Measurements from ENCODE around the gene MIPOL1.
A peak's percentile ranks its signal among the peaks of the same experiment; 100 is the strongest.
"Not testable (repeated sequence)": the region's sequence is repeated elsewhere in the genome, so short reads cannot be mapped to it uniquely, and the experiment has no call there.

MIPOL1 gene, protein sequence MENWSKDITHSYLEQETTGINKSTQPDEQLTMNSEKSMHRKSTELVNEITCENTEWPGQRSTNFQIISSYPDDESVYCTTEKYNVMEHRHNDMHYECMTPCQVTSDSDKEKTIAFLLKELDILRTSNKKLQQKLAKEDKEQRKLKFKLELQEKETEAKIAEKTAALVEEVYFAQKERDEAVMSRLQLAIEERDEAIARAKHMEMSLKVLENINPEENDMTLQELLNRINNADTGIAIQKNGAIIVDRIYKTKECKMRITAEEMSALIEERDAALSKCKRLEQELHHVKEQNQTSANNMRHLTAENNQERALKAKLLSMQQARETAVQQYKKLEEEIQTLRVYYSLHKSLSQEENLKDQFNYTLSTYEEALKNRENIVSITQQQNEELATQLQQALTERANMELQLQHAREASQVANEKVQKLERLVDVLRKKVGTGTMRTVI

DNA sequence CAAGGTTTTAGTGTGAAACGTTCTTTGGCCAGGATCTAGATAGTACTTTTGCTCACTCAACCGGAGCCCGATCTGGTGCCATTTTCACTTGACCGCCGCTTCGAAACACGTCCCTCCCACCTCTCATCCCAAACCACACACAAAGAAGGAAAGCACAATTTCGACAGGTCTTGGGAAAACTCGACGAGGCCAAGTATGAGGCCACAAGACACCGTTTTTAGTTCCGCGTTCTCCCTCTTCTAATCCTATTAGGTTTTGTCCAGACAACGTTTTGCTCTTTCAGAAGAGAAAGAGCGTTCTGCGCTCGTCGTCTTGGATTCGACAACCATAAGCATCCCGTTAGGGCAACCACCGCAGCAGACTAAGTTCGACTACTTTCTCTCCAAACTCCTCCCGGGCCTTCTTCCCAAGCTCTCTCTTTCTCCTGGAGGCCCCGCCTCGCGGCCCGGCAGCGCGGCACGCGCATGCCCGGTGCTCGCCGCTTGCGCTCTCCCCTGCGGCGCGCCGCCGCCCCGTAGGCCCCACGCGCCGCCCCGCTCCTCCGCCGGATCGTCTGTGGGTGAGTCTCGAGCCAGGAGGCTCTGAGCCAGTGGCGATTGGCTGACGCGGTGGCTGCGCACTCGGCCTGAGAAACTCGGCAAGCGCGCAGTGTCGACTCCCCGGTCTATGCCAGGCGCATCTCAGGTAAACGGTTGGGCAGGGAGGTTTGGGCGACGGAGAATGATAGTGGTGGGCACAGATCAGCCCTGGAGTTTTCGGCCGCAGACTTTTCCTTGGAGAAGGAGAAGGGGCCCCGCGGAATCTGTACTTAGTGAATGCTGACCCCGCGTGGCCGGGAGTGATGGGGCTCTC, at the start of gene MIPOL1:
TSS of gene MIPOL1 (plus strand) at position 517 of the 852 bp plus-strand sequence. CDS start 49,952 bp downstream, outside the sequence.
- peak; percentile 45 to 83 (median 53) for DNase-seq

- DNase-seq: peak; percentile 43 to 66 (median 62)
Measured at GRCh38 chr14:37150414-37150813, 47.3 kb upstream of the MIPOL1 start.

GRCh38 chr14:37153005-37153404, 44.7 kb upstream of the MIPOL1 start:
- no peak for DNase-seq

DNA sequence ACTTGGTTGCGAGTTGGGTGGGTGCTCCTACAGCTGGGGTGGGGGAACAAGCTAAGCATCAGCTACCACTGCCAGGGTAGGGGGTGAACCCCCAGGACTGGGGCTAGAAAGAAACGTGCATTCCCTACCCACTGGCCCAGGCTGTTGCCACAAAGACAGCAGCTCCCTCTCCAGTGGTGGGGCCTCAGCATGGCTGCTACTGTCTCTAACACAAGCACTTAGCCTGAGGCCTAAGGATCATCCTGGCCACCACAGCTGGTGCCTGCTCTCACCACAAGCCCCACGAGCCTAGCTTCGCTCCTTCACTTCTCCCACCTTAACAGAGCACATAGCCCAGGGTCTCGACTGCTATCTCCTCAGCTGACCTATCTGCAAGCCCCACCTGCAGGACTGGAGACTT, 44.3 kb upstream of the MIPOL1 start:
- DNase-seq: no peak

DNA sequence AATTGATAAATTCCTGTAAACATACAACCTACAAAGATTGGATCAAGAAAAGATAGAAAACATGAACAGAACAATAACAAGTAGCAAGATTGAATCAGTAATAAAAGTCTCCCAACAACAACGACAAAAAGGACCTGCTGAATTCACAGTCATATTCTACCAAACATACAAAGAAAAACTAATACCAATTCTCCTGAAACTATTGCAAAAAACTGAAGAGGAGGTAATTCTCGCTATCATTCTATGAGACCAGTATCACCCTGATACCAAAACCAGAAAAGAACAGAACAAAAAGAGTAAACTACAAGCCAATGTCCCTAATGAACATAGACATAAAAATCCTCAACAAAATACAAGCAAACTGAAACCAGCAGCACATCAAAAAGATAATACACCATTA, 39.8 kb upstream of the MIPOL1 start:
- no peak for DNase-seq

- DNase-seq: not testable (repeated sequence)
Measured at GRCh38 chr14:37162307-37162706, 35.4 kb upstream of the MIPOL1 start.

DNA sequence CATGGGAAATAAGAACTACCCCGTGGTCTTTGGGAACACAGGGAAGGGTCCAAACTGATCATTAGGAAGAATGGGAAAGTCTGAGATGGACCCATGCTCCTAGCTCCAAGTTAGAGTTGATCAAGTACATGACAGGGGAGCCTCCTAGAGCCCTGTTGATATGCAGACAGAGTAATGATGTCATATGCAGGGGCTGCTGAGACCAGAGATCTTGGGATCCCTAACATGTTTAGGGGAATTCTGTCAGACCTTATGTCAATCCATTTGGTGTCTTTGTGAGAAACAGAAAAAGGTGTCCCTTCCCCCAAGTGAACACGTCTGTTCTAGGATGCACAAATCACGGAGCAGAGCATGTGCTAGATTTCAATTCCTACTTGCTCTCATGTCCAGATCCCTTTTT, 31.9 kb upstream of the MIPOL1 start:
- no peak for DNase-seq

DNA sequence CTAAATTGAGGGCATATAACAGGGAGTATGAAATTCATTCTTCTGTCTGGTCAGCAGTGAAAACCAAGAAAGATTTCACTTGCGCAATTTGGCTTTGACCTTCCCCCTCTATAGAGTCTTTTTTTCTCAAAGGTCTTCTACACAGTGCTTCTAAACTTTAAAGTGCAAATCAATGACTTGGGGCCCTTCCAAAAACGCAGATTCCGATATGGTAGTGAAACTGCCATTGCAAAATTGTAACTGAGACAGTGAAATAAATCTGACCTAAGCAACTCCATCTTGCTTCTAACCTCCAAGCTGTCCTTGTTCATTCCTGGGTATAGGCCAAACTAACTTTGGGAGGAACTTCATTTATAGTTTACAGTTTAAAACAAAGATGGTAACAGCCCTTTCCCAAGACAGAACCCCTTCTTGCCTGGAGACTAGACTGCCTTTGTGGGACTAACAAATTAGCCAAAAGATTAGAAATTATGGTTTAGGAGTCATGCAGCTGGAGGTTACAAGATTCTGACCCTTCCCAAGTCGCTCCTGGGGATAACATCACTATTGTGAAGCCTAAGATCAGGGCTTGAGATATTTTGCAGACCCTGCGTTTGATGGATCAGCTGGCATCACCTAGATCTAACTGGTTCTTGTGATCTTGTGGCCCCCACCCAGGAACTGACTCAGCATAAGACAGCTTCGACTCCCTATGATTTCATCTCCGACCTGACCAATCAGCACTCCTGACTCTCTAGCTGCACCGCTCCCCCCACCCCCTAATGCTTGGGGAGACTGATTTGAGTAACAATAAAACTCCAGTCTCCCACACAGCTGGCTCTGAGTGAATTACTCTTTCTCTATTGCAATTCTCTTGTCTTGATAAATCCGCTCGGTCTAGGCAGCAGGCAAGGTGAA, 30.3 kb upstream of the MIPOL1 start:
- no peak for DNase-seq

- no peak for DNase-seq
Measured at GRCh38 chr14:37168721-37169120, 29.0 kb upstream of the MIPOL1 start.

DNA sequence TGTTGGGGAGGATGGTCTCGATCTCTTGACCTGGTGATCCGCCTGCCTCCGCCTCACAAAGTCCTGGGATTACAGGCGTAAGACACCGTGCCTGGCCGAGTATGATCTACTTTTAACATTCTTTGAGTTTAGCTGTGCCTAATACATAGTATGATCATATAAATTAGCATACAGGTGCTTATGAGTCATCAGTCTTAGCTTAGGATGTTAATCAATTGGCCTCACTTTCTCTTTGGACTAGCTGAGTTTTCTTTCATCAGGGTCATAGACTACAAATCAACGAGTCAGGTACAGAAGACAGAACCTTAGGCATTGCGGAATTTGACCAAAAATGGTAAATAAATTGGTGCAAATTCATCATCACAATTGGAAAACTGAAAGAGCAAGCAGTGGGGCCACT, 27.5 kb upstream of the MIPOL1 start:
- no peak for DNase-seq

- no peak for DNase-seq
Measured at GRCh38 chr14:37170993-37171392, 26.7 kb upstream of the MIPOL1 start.

DNA sequence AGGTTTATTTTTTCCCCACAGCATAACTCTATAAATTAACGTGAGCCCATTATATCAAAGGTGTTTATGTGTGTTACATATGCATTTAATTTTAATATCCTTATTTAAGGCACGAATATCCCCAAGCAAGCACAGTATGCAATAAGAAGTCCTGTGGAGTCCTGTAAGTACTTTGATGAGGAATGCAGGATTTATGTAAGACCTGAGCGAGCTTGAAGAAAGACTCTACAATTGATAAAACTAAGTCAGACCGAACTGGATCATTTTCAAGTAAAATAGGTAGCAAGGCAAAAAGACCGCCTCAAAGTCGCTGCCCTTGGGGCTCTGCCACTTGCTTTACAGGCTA, 26.1 kb upstream of the MIPOL1 start:
- DNase-seq: no peak

GRCh38 chr14:37172024-37172869, 25.5 kb upstream of the MIPOL1 start, which contains the start of gene SLC25A21:
SLC25A21 (minus strand) TSS chr14:37172606.
- DNase-seq: peak; percentile 5 to 20 (median 6)

DNA sequence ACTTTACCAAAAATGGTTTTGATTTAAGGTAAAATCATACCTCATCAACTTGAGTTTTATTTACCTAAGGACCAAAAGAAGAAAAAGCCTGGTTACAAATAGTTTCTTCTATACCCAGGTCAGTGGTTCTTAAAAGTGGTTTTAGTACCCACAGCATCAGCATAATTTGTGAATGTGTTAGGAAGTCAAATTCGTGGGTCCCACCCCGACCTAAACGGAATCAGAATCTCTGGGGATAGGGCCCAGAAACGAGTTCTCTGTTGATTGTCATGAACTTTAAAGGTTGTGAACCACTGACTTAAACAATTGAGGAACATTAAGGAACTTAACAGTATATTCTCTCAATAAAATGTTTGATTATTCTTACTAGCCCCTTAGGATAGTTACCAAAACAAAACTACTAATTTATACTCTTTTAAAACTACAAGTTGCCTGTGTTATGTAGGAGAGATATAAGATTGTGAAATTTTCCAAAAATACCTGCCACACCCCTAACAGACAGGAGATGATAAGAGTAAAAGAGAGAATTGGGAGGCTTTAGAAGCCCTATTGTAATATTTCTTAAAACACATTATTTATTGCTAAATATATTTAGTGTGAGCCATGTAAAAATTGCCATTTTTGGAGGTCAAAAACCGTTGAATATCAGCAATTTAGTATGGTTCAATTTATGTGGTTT, 24.7 kb upstream of the MIPOL1 start:
- DNase-seq: no peak

GRCh38 chr14:37179896-37180502, 17.7 kb upstream of the MIPOL1 start:
- DNase-seq: no peak

GRCh38 chr14:37180886-37181285, 16.9 kb upstream of the MIPOL1 start:
- DNase-seq: not testable (repeated sequence)

DNA sequence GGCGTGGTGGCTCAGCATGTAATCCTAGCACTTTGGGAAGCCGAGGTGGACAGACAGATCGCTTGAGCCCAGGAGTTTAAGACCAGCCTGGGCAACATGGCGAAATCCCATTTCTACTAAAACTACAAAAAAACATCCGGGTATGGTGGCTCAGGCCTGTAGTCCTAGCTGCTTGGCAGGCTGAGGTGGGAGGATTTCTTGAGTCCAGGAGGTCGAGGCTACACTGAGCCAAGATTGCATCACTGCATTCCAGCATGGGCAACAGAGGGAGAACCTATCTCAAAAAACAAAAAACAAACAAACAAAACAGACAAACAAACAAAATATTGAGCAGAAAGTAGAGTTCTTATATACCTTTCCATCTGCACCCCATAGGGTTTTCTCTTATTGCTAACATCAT, 16.3 kb upstream of the MIPOL1 start:
- DNase-seq: no peak

DNA sequence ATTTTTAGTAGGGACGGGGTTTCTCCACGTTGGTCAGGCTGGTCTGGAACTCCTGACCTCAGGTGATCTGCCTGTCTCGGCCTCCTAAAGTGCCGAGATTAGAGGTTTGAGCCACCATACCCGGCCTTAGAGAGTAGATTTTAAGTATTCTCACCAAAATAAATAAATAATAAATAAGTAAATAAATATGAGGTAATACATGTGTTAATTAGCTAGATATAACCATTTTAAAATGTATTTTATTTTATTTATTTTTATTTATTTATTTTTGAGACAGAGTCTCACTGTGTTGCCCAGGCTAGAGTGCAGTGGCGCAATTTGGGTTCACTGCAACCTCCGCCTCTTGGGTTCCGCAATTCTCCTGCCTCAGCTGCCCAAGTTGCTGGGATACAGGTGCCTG, 13.2 kb upstream of the MIPOL1 start:
- not testable (repeated sequence) for DNase-seq

DNA sequence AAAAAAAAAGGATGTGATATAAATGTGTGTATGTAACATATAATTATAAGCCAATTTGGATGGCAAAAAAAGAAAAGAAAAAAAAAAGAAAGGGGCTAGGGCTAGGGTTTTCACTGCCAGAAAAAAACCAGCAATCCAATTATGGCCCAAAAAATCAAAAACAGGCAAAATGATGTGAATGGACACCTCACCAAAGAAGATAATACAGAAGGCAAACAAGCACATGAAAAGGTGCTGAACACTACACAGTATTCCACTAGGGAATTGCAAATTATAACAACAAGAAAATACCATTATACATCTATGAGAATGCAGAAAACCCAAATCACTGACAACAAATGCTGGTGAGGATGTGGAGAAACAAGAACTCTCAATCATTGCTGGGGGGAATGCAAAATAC, 12.1 kb upstream of the MIPOL1 start:
- no peak for DNase-seq

DNA sequence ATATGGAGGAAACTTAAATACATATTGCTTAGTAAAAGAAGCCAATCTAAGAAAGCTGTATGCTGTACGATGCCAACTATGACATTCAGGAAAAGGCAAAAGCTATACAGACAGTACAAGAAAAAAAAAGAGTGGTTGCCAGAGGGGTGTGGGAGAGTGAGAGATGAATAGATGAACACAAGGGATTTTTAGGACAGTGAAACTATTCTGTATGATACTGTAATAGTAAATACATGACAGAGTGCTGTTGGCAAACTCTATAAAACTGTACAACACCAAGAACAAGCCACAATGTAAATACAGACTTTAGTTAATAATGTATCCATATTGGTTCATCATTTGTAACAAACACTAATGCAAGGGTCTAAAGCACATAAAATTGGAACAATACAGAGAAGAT, 10.9 kb upstream of the MIPOL1 start:
- no peak for DNase-seq

DNA sequence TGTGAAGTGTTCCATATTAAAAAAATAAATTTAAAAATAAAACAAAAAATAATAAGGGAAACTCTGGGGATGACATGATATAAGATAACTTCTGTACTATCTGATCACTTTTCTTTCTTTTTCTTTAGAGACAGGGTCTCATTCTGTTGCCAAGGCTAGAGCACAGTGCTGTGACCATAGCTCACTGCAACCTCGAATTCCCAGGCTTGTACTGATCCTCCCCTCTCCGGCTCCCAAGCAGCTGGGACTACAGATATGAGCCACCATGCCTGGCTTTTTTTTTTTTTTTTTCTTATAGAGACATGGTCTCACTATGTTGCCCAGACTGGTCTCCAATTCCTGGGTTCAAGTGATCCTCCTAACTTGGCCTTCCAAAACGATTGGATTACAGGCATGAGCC, 10.4 kb upstream of the MIPOL1 start:
- DNase-seq: no peak
